Esophagus (tissue), 2 donors: ENCODE results near the gene TDRD9. TPM values are rescaled to one million over a fixed set of nuclear protein-coding genes. Genes with fewer than 3 reads are reported as not detected.

Experiments
- polyA plus RNA-seq, 2 donors: library from polyadenylated mRNA; stranded (reverse); fragments of 200-250 nt; gene quantifications; one replicate each; pipeline ENCODE4 v1.2.3, GENCODE V29; 2013
- donor health status: healthy with polysubstance abuse.
- donor health status: Bipolar disorder and iron deficiency.

TDRD9 gene
- polyA plus RNA-seq, 2 donors = 0.28 to 0.39 TPM

Other genes starting within 250 kb of the TDRD9 start
- gene XRCC3, start 213.0 kb upstream of the TDRD9 start, polyA plus RNA-seq = 10 to 100 TPM in 1 of 2 donors, 1 to 10 TPM in 1; 7.7 to 17.6 TPM
- gene ZFYVE21, start 212.6 kb upstream of the TDRD9 start, polyA plus RNA-seq = 10 to 100 TPM; 56.5 to 73.5 TPM
- gene PPP1R13B, start 80.9 kb upstream of the TDRD9 start, polyA plus RNA-seq = 10 to 100 TPM; 16.4 to 28.4 TPM
- not detected for gene RD3L, start 14.1 kb downstream of the TDRD9 start, polyA plus RNA-seq
- gene ASPG, start 157.2 kb downstream of the TDRD9 start, polyA plus RNA-seq = 10 to 100 TPM; 50.4 to 86.4 TPM
- gene KIF26A, start 210.1 kb downstream of the TDRD9 start, polyA plus RNA-seq = 1 to 10 TPM in 1 of 2 donors, under 1 TPM in 1; 0.73 to 1.8 TPM